GM19351 (cell line): ENCODE measurements around the gene EVI2A.

Experiments
- ATAC-seq: cut with Tn5 transposase; IDR thresholded peaks from one replicate; pipeline ENCODE4 v1.9.1; 2021; ENCODE audit warnings: mild to moderate bottlenecking, moderate library complexity; ENCODE audit not compliant: unreplicated experiment

Gene EVI2A

DNA sequence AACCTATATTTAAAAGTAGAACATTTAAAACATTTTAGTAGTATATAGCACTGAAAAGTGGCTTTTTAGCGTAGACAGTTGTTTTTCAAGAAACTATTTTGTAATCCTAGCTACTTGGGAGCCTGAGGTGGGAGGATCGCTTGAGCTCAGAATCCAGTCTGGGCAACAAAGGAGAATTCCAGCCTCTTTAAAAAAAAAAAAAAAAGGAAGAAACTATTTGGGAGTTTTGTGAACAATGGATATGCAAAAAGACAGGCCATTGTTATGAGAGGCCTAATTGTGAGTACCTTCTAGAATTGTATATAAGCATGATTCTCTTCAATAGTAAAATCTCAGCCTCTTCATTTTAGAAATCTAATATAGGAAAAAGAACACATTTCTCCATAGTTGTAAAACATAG lies 42.0 kb downstream of the EVI2A start:
- no peak for ATAC-seq

DNA sequence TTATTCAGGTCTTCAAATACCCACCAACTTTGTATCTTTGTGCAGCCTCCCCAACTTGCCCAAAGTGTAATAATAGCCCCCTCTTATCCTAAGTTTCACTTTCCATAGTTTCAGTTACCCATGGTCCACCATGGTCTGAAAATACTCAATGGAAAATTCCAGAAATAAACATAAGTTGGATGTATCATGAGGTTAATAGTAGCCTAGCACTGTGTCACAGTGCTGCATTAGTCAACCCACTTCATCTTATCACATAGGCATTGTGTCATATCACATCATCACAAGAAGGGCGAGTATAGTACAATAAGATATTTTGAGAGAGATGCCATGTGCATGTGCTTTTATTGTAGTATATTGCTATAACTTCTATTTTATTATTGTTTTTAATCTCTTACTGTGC lies 46.3 kb downstream of the EVI2A start:
- no peak for ATAC-seq

DNA sequence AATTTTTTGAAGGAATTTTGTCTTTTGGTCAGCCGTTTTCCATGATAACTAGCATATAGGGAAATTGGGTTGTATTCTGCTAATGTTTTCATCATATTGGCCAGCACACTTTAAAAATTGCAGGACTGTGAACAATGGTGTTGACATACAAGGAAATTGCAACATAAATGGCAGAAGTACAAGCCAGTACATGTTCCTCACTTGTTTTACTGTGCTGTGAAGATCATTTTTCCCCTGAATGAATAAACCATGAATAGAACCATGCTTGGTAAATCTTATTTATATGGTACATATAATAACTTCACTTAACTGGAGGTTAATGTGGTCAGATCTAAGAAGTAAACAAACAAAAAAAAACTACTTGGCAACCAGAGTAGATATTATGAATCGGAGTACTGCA lies 47.2 kb downstream of the EVI2A start:
- ATAC-seq = no peak

DNA sequence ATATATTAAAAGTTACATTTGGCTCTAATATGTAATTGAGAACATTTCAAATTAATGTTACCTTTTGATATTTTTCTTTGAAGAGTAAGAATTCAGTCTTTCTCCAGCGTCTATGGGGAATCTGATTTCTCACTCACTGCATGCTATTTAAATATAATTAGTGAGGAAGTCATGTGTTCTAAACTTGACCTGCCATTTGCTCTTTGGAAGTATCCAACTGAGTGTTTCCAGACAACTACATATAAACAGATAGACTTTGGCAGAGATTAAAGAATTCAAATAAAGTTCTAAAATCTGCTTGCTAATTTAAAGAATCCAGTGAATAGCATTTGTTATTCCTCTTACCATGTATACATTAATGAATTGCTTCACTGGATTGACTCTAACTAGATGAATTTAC lies 47.9 kb downstream of the EVI2A start:
- no peak for ATAC-seq

DNA sequence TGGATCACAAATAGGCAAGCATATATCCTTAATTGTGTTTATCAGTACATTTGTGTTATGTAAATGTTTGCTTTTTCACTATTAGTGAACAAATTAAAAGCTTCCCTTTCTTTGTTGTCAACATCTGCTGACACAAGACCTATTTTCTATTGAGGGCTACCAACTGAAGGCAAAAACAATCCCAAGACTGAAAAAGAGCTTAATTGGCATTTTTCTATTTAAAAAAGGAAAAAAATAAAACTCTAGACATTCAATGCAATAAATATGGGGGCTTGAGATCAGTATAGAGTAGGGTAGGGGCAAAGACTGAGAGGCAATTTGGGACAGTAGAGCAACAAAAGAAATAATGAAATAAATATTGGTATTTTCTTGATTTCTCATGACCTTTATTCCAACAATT lies 48.6 kb downstream of the EVI2A start:
- ATAC-seq = no peak

DNA sequence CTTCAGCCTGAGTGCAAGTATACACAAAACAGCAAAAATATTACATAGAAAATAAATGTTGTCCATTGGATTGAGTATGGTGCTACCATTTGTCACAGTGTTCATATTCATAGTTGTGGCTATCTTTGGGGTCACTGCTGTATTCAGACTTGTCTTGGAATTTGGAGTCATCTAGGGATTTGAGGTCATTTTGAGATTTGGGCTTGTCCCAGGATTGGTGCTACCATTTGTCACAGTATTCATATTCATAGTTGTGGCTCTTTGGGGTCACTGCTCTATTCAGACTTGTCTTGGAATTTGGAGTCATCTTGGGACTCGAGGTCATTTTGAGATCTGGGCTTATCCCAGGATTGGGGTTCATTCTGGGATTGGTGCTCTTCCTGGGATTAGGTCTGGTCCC lies 49.2 kb downstream of the EVI2A start:
- no peak for ATAC-seq

DNA sequence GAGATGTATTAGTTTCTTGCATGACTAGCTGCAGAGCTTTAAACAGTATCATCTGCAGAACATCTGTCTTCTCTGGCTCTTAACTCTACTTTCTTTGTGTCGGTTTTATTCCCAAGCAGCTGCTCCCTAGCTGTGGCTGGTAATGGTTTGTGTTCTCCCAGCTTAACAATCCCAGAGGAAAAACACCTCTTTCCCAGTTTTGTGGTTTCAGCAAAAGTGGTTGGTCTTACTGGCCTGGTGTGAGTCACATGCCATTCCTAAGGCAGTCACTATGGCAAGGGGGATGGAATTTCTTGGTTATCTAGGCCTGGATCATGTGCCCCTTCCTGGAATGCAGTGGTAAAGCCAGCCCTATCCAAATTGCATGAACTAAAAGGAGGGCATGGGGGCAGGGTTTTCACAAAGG lies 51.8 kb downstream of the EVI2A start:
- no peak for ATAC-seq

DNA sequence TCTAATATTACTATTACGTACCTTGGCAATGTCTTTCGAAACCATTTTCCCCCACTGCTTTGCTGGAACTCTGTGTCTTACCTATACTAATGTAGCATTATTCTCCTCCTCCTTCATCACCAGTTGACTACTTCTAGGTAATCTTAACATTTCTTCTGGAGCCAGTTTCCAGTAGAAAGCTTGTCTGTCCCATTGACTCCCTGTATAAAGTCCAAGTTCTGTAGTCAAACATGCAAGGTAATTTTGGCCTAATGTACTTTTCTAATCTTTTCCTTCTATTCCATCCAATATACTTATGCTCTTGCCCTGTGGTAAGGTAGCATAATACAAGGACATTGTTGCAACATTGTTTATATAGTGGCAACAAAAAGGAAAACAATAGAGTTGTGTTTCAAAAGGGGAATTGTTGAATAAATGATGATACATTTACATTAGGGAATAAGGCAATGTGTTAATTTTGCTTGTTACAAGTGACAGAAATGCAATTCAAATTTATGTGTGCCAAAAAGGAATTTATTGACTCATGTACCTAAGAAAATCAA lies 52.3 kb downstream of the EVI2A start:
- no peak for ATAC-seq
